Measurements from ENCODE around the gene ST3GAL6. TPM values are rescaled to one million over a fixed set of nuclear protein-coding genes. Genes with fewer than 3 reads are reported as not detected.

ST3GAL6 gene
- total and polyA plus RNA-seq, 4 donors = 17.3 to 79.7 (median 29.4) TPM

DNA sequence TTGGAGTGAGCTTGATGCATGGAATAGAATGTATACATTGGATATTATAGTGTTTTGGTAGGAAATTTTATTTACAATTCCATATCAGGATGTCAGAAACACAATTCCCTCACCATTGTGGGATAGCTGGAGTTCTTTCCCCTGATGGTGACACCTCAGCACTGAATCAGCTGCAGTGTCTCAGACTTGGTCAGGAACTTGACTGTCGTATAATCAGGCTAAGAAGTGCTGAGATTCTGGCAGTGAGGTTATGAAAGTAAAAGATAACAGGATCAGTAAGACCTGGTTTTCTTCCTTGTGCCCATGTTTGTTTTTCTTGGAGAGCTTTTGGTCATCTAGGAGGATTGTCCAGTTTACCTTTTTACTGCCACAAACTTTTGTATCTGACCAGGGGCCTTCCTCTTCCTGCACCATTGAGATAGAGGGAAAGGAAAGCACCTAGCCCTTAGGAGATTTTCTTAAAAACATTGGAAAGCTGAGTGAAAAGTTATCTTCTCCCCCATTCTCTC, 27.3 kb upstream of the ST3GAL6 start (continued):
- TF ChIP-seq, protein P1, sequence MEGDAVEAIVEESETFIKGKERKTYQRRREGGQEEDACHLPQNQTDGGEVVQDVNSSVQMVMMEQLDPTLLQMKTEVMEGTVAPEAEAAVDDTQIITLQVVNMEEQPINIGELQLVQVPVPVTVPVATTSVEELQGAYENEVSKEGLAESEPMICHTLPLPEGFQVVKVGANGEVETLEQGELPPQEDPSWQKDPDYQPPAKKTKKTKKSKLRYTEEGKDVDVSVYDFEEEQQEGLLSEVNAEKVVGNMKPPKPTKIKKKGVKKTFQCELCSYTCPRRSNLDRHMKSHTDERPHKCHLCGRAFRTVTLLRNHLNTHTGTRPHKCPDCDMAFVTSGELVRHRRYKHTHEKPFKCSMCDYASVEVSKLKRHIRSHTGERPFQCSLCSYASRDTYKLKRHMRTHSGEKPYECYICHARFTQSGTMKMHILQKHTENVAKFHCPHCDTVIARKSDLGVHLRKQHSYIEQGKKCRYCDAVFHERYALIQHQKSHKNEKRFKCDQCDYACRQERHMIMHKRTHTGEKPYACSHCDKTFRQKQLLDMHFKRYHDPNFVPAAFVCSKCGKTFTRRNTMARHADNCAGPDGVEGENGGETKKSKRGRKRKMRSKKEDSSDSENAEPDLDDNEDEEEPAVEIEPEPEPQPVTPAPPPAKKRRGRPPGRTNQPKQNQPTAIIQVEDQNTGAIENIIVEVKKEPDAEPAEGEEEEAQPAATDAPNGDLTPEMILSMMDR (IDR thresholded peaks at IDR 0.05; ENCODE audit: low read depth, low read length, missing input control) = no peak

GRCh38 chr3:98737301-98737700, 25.8 kb upstream of the ST3GAL6 start:
- Histone ChIP-seq H3K9ac (ENCODE audit: low read depth in 1 of 2, low read length in 2 of 2) (no peak overlapping the region), H3K4me3 (ENCODE audit: low read depth in 1 of 3, low read length in 3 of 3) (no peak overlapping the region), H3K4me1 (ENCODE audit: control insufficient read depth in 4 of 4, insufficient read depth in 4 of 4, low read length in 3 of 4) (peaks cover 9 to 42% (median 13%) of the 10 kb centered on the region in 4 donors), H3K9me3 (ENCODE audit: control insufficient read depth in 4 of 4, low read length in 3 of 4) (no peaks in the 10 kb centered on the region), H3K36me3 (ENCODE audit: control insufficient read depth in 4 of 4, insufficient read depth in 3 of 4, low read depth in 1 of 4, low read length in 3 of 4) (peaks cover 0 to 8% (median 1%) of the 10 kb centered on the region in 4 donors), H3K27me3 (ENCODE audit: control insufficient read depth in 4 of 4, insufficient read depth in 4 of 4, low read length in 3 of 4) (no peaks in the 10 kb centered on the region), H3K27ac (ENCODE audit: low read depth in 1 of 2, low read length in 2 of 2) (no peak overlapping the region)
- no peak for DNase-seq (ENCODE audit: low spot score)
- TF ChIP-seq FOXA1 (IDR thresholded peaks at IDR 0.05) = no peak
- TF ChIP-seq YY1 (IDR thresholded peaks at IDR 0.05) = no peak
- TF ChIP-seq HNF4G (IDR thresholded peaks at IDR 0.05) = no peak
- no peak for TF ChIP-seq GABPA (IDR thresholded peaks at IDR 0.05 in 1 of 2, conservative IDR thresholded peaks at IDR 0.05 in 1 of 2)
- no peak for TF ChIP-seq FOXA2 (IDR thresholded peaks at IDR 0.05)
- TF ChIP-seq ATF3 (IDR thresholded peaks at IDR 0.05) = no peak
- TF ChIP-seq, protein P1 (IDR thresholded peaks at IDR 0.05; ENCODE audit: low read depth, low read length, missing input control) = no peak
- TF ChIP-seq SP1 (IDR thresholded peaks at IDR 0.05) = no peak
- TF ChIP-seq REST (IDR thresholded peaks at IDR 0.05) = no peak
- TF ChIP-seq NR2F2 (IDR thresholded peaks at IDR 0.05) = no peak
- TF ChIP-seq, protein P2, sequence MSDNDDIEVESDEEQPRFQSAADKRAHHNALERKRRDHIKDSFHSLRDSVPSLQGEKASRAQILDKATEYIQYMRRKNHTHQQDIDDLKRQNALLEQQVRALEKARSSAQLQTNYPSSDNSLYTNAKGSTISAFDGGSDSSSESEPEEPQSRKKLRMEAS (IDR thresholded peaks at IDR 0.05) = no peak
- TF ChIP-seq JUND (IDR thresholded peaks at IDR 0.05) = no peak
- WGBS = 96% methylated on average over 5 of the region's 5 CpGs

DNA sequence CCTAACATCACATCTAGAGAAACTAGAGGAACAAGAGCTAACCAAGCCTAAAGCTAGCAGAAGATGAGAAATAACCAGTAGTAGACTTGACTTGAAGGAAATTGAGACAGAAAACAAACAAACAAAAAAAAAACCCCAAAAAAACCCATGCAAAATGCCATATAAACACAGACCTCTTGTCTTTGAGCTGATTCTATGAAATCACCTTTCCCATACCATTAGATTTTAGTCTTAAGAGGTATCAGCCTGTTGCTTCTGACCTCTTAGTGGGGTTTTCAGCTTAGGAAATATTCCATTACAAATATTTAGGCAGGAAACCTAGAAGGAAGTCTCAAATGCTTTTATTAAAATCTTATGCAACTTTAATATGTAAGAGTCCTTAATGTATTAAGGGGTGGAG, 23.9 kb upstream of the ST3GAL6 start:
- peaks cover 9 to 42% (median 14%) of the 10 kb centered on the region in 4 donors for H3K4me1 ChIP-seq (ENCODE audit: control insufficient read depth in 4 of 4, insufficient read depth in 4 of 4, low read length in 3 of 4)
- H3K4me3 ChIP-seq (ENCODE audit: low read depth in 1 of 3, low read length in 3 of 3) = no peak overlapping the region
- no peaks in the 10 kb centered on the region for H3K27me3 ChIP-seq (ENCODE audit: control insufficient read depth in 4 of 4, insufficient read depth in 4 of 4, low read length in 3 of 4)
- no peak overlapping the region for H3K9ac ChIP-seq (ENCODE audit: low read depth in 1 of 2, low read length in 2 of 2)
- no peaks in the 10 kb centered on the region for H3K9me3 ChIP-seq (ENCODE audit: control insufficient read depth in 4 of 4, low read length in 3 of 4)
- peaks cover 0 to 8% (median 1%) of the 10 kb centered on the region in 4 donors for H3K36me3 ChIP-seq (ENCODE audit: control insufficient read depth in 4 of 4, insufficient read depth in 3 of 4, low read depth in 1 of 4, low read length in 3 of 4)
- DNase-seq (ENCODE audit: low spot score) = no peak
- no peak overlapping the region for H3K27ac ChIP-seq (ENCODE audit: low read depth in 1 of 2, low read length in 2 of 2)
- no peak for TF ChIP-seq EGR1 (IDR thresholded peaks at IDR 0.05; ENCODE audit: low read depth in 2 of 2)
- TF ChIP-seq TAF1 (conservative IDR thresholded peaks at IDR 0.05) = no peak
- no peak for TF ChIP-seq RAD21 (IDR thresholded peaks at IDR 0.05)
- TF ChIP-seq HNF4G (IDR thresholded peaks at IDR 0.05) = no peak
- no peak for TF ChIP-seq HNF4A (conservative IDR thresholded peaks at IDR 0.05)
- TF ChIP-seq FOXA1 (IDR thresholded peaks at IDR 0.05) = no peak
- TF ChIP-seq ATF3 (IDR thresholded peaks at IDR 0.05) = no peak
- no peak for TF ChIP-seq REST (IDR thresholded peaks at IDR 0.05)
- TF ChIP-seq, protein P2 (IDR thresholded peaks at IDR 0.05) = no peak
- no peak for TF ChIP-seq NR2F2 (IDR thresholded peaks at IDR 0.05)
- no peak for TF ChIP-seq RXRA (IDR thresholded peaks at IDR 0.05)
- no peak for TF ChIP-seq GABPA (IDR thresholded peaks at IDR 0.05 in 1 of 2, conservative IDR thresholded peaks at IDR 0.05 in 1 of 2)

All from liver (tissue), 9 donors.